ENCODE data around the gene CCDC137.

- TF ChIP-seq, protein P1, sequence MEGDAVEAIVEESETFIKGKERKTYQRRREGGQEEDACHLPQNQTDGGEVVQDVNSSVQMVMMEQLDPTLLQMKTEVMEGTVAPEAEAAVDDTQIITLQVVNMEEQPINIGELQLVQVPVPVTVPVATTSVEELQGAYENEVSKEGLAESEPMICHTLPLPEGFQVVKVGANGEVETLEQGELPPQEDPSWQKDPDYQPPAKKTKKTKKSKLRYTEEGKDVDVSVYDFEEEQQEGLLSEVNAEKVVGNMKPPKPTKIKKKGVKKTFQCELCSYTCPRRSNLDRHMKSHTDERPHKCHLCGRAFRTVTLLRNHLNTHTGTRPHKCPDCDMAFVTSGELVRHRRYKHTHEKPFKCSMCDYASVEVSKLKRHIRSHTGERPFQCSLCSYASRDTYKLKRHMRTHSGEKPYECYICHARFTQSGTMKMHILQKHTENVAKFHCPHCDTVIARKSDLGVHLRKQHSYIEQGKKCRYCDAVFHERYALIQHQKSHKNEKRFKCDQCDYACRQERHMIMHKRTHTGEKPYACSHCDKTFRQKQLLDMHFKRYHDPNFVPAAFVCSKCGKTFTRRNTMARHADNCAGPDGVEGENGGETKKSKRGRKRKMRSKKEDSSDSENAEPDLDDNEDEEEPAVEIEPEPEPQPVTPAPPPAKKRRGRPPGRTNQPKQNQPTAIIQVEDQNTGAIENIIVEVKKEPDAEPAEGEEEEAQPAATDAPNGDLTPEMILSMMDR (conservative IDR thresholded peaks at IDR 0.05 in 1 of 2, IDR thresholded peaks at IDR 0.05 in 1 of 2; ENCODE audit: extremely low read depth in 1 of 2, insufficient read depth in 1 of 2, low read depth in 1 of 2, low read length in 2 of 2), result no peak
- no peak for TF ChIP-seq EZH2 (IDR thresholded peaks at IDR 0.05; ENCODE audit: borderline replicate concordance, low read length)
Measured at GRCh38 chr17:81700353-81701287, 34.1 kb downstream of the CCDC137 start.

Measured in mammary epithelial cell (primary cell).